Measurements from ENCODE around the gene PUS7.
"Not testable (repeated sequence)": the region's sequence is repeated elsewhere in the genome, so short reads cannot be mapped to it uniquely, and the experiment has no call there.

PUS7 gene

GRCh38 chr7:105521717-105522463, at the start of gene PUS7:
Gene PUS7, minus strand, starts transcription at chr7:105522271. Its CDS starts 13,759 bp downstream, at chr7:105508512.
- peak; percentile 78 to 83 for DNase-seq

GRCh38 chr7:105567821-105568220, 45.8 kb upstream of the PUS7 start:
- no peak for DNase-seq

- no peak for DNase-seq
Measured at GRCh38 chr7:105567024-105567423, 45.0 kb upstream of the PUS7 start.

- DNase-seq = no peak
Measured at GRCh38 chr7:105565190-105565589, 43.1 kb upstream of the PUS7 start.

- no peak for DNase-seq
Measured at GRCh38 chr7:105559926-105560325, 37.9 kb upstream of the PUS7 start.

GRCh38 chr7:105538339-105538738, 16.3 kb upstream of the PUS7 start:
- no peak for DNase-seq

- no peak for DNase-seq
Measured at GRCh38 chr7:105532709-105533460, 10.8 kb upstream of the PUS7 start.

GRCh38 chr7:105531792-105532671, 10.0 kb upstream of the PUS7 start, which contains the start of gene RINT1:
Gene RINT1, plus strand, starts transcription at chr7:105532201. Its CDS starts 115 bp downstream, at chr7:105532316.
- peak; percentile 90 to 91 for DNase-seq

GRCh38 chr7:105530546-105530945, 8.5 kb upstream of the PUS7 start:
- no peak for DNase-seq

GRCh38 chr7:105530126-105530525, 8.1 kb upstream of the PUS7 start:
- DNase-seq = no peak

GRCh38 chr7:105527737-105528136, 5.7 kb upstream of the PUS7 start:
- not testable (repeated sequence) for DNase-seq

GRCh38 chr7:105524840-105525239, 2.8 kb upstream of the PUS7 start:
- no peak for DNase-seq

GRCh38 chr7:105524423-105524822, 2.4 kb upstream of the PUS7 start:
- DNase-seq = not testable (repeated sequence)

GRCh38 chr7:105521027-105521716, 899 bp downstream of the PUS7 start:
- DNase-seq = peak; percentile 42 to 45

- not testable (repeated sequence) for DNase-seq
Measured at GRCh38 chr7:105520620-105521019, 1.5 kb downstream of the PUS7 start.

- DNase-seq = no peak
Measured at GRCh38 chr7:105519353-105519752, 2.7 kb downstream of the PUS7 start.

- DNase-seq = not testable (repeated sequence)
Measured at GRCh38 chr7:105515610-105516009, 6.5 kb downstream of the PUS7 start.

GRCh38 chr7:105512926-105513526, 9.0 kb downstream of the PUS7 start:
- DNase-seq = no peak

- no peak for DNase-seq
Measured at GRCh38 chr7:105512415-105512814, 9.7 kb downstream of the PUS7 start.

- DNase-seq = no peak
Measured at GRCh38 chr7:105502173-105502572, 19.9 kb downstream of the PUS7 start.

GRCh38 chr7:105497016-105497415, 25.1 kb downstream of the PUS7 start:
- no peak for DNase-seq

- no peak for DNase-seq
Measured at GRCh38 chr7:105496521-105496920, 25.6 kb downstream of the PUS7 start.

Data from stimulated activated CD4-positive, alpha-beta T cell treated with anti-CD3 and anti-CD28 coated beads, Interleukin-2, amount 100 ng/mL, for 48 hours (primary cell).